Measurements from ENCODE around the gene STUM. TPM values are rescaled to one million over a fixed set of nuclear protein-coding genes. Genes with fewer than 3 reads are reported as not detected.

STUM gene
- total RNA-seq, 6 experiments from 2014 or later: 0.06 to 0.68 (median 0.13) TPM; not detected in 2

- H3K9me3 ChIP-seq: no peaks in the 10 kb centered on the region
- intact Hi-C loops (cut with DNase I): no loop called here
- no peaks in the 10 kb centered on the region for H3K4me1 ChIP-seq
- H3K36me3 ChIP-seq: no peaks in the 10 kb centered on the region
- no peaks in the 10 kb centered on the region for H3K27me3 ChIP-seq
- no peak overlapping the region for H3K4me3 ChIP-seq
- ATAC-seq: no peak
- DNase-seq: no peak
- no peak overlapping the region for H3K27ac ChIP-seq
- WGBS (ENCODE audit: insufficient coverage, low coverage, low lambda C conversion rate, missing lambda C conversion rate): 67% methylated on average over 2 of the region's 2 CpGs
- TF ChIP-seq POLR2A (IDR thresholded peaks at IDR 0.05): no peak
- no peak for TF ChIP-seq CTCF (IDR thresholded peaks at IDR 0.05)
Observed at GRCh38 chr1:226557424-226557823, 8.9 kb downstream of the STUM start.

GRCh38 chr1:226558036-226558650 lies 9.6 kb downstream of the STUM start:
- no peak for DNase-seq
- Histone ChIP-seq H3K36me3 (no peaks in the 10 kb centered on the region), H3K9me3 (no peaks in the 10 kb centered on the region), H3K4me3 (no peak overlapping the region), H3K27me3 (no peaks in the 10 kb centered on the region), H3K4me1 (no peaks in the 10 kb centered on the region), H3K27ac (no peak overlapping the region)
- WGBS (ENCODE audit: insufficient coverage, low coverage, low lambda C conversion rate, missing lambda C conversion rate): 58% methylated on average over 6 of the region's 6 CpGs
- ATAC-seq: no peak
- intact Hi-C loops (cut with DNase I): no loop called here
- TF ChIP-seq POLR2A (IDR thresholded peaks at IDR 0.05) (no peak), CTCF (IDR thresholded peaks at IDR 0.05) (no peak)

- DNase-seq (no peak), ATAC-seq (no peak)
- 76% methylated on average over 7 of the region's 7 CpGs for WGBS (ENCODE audit: insufficient coverage, low coverage, low lambda C conversion rate, missing lambda C conversion rate)
- H3K36me3 ChIP-seq: no peaks in the 10 kb centered on the region
- no peaks in the 10 kb centered on the region for H3K27me3 ChIP-seq
- H3K4me3 ChIP-seq: no peak overlapping the region
- no peak overlapping the region for H3K27ac ChIP-seq
- intact Hi-C loops (cut with DNase I): no loop called here
- no peak for TF ChIP-seq POLR2A (IDR thresholded peaks at IDR 0.05)
- no peak for TF ChIP-seq CTCF (IDR thresholded peaks at IDR 0.05)
- H3K9me3 ChIP-seq: no peaks in the 10 kb centered on the region
- H3K4me1 ChIP-seq: no peaks in the 10 kb centered on the region
Observed at GRCh38 chr1:226560243-226560642, 11.7 kb downstream of the STUM start.

- intact Hi-C loops (cut with DNase I): no loop called here
- TF ChIP-seq CTCF (IDR thresholded peaks at IDR 0.05) (no peak), POLR2A (IDR thresholded peaks at IDR 0.05) (no peak)
- Histone ChIP-seq H3K27ac (no peak overlapping the region), H3K27me3 (no peaks in the 10 kb centered on the region), H3K9me3 (no peaks in the 10 kb centered on the region), H3K36me3 (no peaks in the 10 kb centered on the region), H3K4me3 (no peak overlapping the region), H3K4me1 (no peaks in the 10 kb centered on the region)
- no peak for DNase-seq
- WGBS (ENCODE audit: insufficient coverage, low coverage, low lambda C conversion rate, missing lambda C conversion rate): 53% methylated on average over 2 of the region's 2 CpGs
- no peak for ATAC-seq
Observed at GRCh38 chr1:226562989-226563388, 14.4 kb downstream of the STUM start.

- TF ChIP-seq CTCF (IDR thresholded peaks at IDR 0.05) (no peak), POLR2A (IDR thresholded peaks at IDR 0.05) (no peak)
- H3K27me3 ChIP-seq: no peaks in the 10 kb centered on the region
- no peaks in the 10 kb centered on the region for H3K4me1 ChIP-seq
- 51% methylated on average over 4 of the region's 6 CpGs for WGBS (ENCODE audit: insufficient coverage, low coverage, low lambda C conversion rate, missing lambda C conversion rate)
- intact Hi-C loops (cut with DNase I): no loop called here
- no peak overlapping the region for H3K4me3 ChIP-seq
- no peak overlapping the region for H3K27ac ChIP-seq
- no peaks in the 10 kb centered on the region for H3K36me3 ChIP-seq
- ATAC-seq (peak in 2 of 4 donors; percentile 25 to 39), DNase-seq (no peak)
- H3K9me3 ChIP-seq: no peaks in the 10 kb centered on the region
Observed at GRCh38 chr1:226563666-226564065, 15.1 kb downstream of the STUM start.

Data from right lobe of liver (tissue), 6 donors.